Vagina (tissue), 2 donors: ENCODE results near the gene IGFLR1.

ENCODE experiments used
- POLR2A ChIP-seq, 2 donors: fragments of 450-650 bp; IDR thresholded peaks; one replicate each; pipeline ENCODE4 v1.6.1; 2017; ENCODE audit warnings: antibody characterized with exemption in 2 of 2, mild to moderate bottlenecking in 2 of 2, moderate library complexity in 2 of 2
- POLR2AphosphoS5 ChIP-seq, 2 donors: sonication (generic); formaldehyde crosslinking; IDR thresholded peaks; one replicate each; pipeline ENCODE4 v1.9.0; 2017; ENCODE audit warnings: antibody characterized with exemption in 2 of 2, mild to moderate bottlenecking in 2 of 2, low read depth in 1 of 2; ENCODE audit not compliant: insufficient read depth in 1 of 2
- TF ChIP-seq, protein P1 (sequence below), 3 experiments: fragments of 450-650 bp in 2 of 3; fragments of 200-600 bp in 1 of 3; sonication (generic) in 1 of 3; IDR thresholded peaks; one replicate each; pipeline ENCODE4 v1.5.1; 2017 to 2019; ENCODE audit warnings: antibody characterized with exemption in 3 of 3, mild to moderate bottlenecking in 2 of 3, moderate library complexity in 2 of 3

DNA sequence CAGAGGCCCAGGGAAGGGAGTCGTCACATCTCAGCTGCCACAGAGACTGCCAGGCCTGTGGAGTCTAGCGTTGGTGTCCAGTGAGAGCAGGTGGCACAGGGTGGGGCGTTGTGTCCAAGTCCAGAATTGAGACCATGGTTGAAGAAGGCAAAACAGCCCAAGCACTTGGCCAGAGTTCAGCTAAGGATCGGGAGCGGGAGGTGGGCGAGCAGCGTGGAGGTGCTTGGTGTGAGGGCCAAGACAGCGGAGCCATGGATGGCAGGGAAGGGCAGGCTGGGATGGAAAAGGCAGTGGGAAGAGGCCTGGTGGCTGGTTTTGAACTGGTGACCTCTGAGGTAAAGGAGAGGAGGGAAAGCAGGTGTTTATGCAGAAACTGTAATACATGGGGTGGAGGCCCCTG, 8.0 kb downstream of the IGFLR1 start:
- TF ChIP-seq, protein P1, sequence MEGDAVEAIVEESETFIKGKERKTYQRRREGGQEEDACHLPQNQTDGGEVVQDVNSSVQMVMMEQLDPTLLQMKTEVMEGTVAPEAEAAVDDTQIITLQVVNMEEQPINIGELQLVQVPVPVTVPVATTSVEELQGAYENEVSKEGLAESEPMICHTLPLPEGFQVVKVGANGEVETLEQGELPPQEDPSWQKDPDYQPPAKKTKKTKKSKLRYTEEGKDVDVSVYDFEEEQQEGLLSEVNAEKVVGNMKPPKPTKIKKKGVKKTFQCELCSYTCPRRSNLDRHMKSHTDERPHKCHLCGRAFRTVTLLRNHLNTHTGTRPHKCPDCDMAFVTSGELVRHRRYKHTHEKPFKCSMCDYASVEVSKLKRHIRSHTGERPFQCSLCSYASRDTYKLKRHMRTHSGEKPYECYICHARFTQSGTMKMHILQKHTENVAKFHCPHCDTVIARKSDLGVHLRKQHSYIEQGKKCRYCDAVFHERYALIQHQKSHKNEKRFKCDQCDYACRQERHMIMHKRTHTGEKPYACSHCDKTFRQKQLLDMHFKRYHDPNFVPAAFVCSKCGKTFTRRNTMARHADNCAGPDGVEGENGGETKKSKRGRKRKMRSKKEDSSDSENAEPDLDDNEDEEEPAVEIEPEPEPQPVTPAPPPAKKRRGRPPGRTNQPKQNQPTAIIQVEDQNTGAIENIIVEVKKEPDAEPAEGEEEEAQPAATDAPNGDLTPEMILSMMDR (IDR thresholded peaks at IDR 0.05): no peak
- TF ChIP-seq POLR2AphosphoS5 (IDR thresholded peaks at IDR 0.05; ENCODE audit: insufficient read depth in 1 of 2, low read depth in 1 of 2): no peak
- TF ChIP-seq POLR2A (IDR thresholded peaks at IDR 0.05): no peak
